ENCODE measurements around the gene TPK1.

Gene TPK1

GRCh38 chr7:144713850-144714249 lies 122.0 kb downstream of the TPK1 start:
- no peak overlapping the region for H3K27ac ChIP-seq
- no peak for TF ChIP-seq CTCF (IDR thresholded peaks at IDR 0.05)
- no peak for DNase-seq (ENCODE audit: low spot score)
- no peak overlapping the region for H3K4me3 ChIP-seq

- DNase-seq (ENCODE audit: low spot score), result no peak
- no peak overlapping the region for H3K27ac ChIP-seq
- H3K4me3 ChIP-seq, result no peak overlapping the region
- no peak for TF ChIP-seq CTCF (IDR thresholded peaks at IDR 0.05)
These were observed 125.1 kb downstream of the TPK1 start for GRCh38 chr7:144710791-144711190.

GRCh38 chr7:144709066-144709465 lies 126.8 kb downstream of the TPK1 start:
- Histone ChIP-seq H3K27ac (no peak overlapping the region), H3K4me3 (no peak overlapping the region)
- no peak for TF ChIP-seq CTCF (IDR thresholded peaks at IDR 0.05)
- DNase-seq (ENCODE audit: low spot score), result no peak

GRCh38 chr7:144691240-144691639 lies 144.6 kb downstream of the TPK1 start:
- TF ChIP-seq CTCF (IDR thresholded peaks at IDR 0.05), result no peak
- Histone ChIP-seq H3K4me3 (no peak overlapping the region), H3K27ac (no peak overlapping the region)
- no peak for DNase-seq (ENCODE audit: low spot score)

- H3K27ac ChIP-seq, result no peak overlapping the region
- DNase-seq (ENCODE audit: low spot score), result no peak
- no peak for TF ChIP-seq CTCF (IDR thresholded peaks at IDR 0.05)
- no peak overlapping the region for H3K4me3 ChIP-seq
These were observed 153.1 kb downstream of the TPK1 start for GRCh38 chr7:144682581-144683280.

GRCh38 chr7:144676492-144676891 lies 159.4 kb downstream of the TPK1 start:
- DNase-seq (ENCODE audit: low spot score), result no peak
- no peak overlapping the region for H3K27ac ChIP-seq
- TF ChIP-seq CTCF (IDR thresholded peaks at IDR 0.05), result no peak
- no peak overlapping the region for H3K4me3 ChIP-seq

- DNase-seq (ENCODE audit: low spot score), result no peak
- no peak for TF ChIP-seq CTCF (IDR thresholded peaks at IDR 0.05)
- Histone ChIP-seq H3K4me3 (no peak overlapping the region), H3K27ac (no peak overlapping the region)
These were observed 161.3 kb downstream of the TPK1 start for GRCh38 chr7:144674550-144674949.

All from coronary artery (tissue), 2 donors.